Urothelium cell line (cell line): ENCODE measurements around the gene GNG4.

Experiments used
- DNase-seq: peaks from one replicate; pipeline ENCODE4 v3.0.0; 2011; ENCODE audit warnings: low spot score, mixed read lengths
- FAIRE-seq: peaks from 2 replicates; lab custom pipeline; 2011; peaks lifted over from hg19 to GRCh38; lab: Jason Lieb, UNC

GNG4 gene

GRCh38 chr1:235649368-235650163, at the start of gene GNG4:
Gene GNG4, minus strand, starts transcription at chr1:235649784. Its CDS starts 65,946 bp downstream, at chr1:235583838.
- FAIRE-seq (no peak), DNase-seq (no peak)

GRCh38 chr1:235697508-235697907, 47.9 kb upstream of the GNG4 start:
- DNase-seq (no peak), FAIRE-seq (no peak)

DNA sequence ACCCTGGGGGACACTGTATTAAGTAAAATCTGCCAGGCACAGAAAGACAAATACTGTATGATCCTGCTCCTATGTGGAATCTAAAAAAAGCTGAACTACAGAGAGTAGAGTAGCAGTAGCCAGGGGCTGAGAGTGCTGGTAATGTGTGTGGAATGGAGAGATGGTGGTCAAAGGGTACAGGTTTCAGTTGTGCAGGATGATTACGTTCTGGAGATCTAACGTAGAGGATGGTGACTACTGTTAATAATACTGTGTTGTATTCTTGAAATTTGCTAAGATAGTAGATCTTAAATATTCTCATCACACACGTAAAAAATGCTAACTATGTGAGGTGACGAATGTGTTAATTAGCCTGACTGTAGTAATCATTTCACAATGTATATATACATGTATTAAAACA, 39.8 kb upstream of the GNG4 start:
- no peak for FAIRE-seq
- DNase-seq, result no peak

DNA sequence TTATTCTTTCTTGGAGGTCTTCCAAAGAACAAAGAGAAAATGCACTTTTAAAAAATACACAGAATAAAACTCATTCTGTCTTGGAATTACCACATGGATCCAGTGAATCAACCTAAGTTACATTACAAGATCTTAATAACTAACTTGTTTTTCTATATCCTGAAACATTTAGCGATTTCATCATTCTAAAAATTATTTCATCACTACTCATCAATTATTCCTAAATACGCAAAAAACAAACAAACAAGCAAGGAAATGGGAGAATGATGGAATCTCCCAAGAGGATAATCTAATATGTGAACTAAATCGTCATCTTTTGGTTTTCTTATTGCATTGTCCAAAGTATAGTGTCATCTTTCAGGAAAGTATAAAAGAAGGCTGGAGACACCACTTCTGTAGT, 38.5 kb upstream of the GNG4 start:
- no peak for FAIRE-seq

DNA sequence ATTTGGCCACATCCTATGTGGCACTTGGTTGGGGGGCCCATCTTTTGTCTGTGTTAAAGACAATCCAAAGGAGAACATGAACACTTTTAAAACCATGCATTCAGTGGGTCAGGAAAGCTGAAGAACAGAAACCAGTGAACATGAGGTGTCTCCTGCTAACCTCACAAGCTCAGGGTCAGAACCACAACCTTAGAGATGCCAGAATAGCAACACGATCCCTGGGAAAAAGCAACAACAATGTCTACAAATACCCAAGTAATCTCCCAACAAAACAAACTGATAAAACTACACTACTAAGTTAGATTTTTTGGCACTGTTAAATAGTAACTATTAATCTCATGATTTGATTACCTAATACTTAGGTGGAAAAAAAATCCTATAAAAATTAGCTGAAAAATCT, 34.1 kb upstream of the GNG4 start:
- FAIRE-seq, result no peak
- no peak for DNase-seq

More for the DNA sequence above, 38.5 kb upstream of the GNG4 start:
- no peak for DNase-seq

DNA sequence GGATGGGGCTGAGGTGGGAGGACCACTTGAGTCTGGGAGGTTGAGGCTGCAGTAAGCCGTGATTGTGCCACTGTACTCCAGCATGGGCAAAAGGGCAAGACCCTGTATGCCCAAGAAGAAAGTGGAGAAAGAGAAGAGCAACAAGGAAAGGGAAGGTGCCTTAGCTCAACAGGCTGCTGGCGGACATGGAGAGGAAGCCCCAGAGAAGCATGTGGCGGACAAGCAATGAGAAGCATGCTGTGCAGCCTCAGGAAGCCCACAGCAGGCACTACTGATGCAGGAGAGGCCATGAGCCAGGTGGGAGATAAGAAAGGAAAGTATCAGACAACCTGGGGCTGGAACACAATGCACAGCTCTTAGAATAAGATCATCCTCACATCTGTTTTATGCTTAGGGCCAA, 32.6 kb upstream of the GNG4 start:
- no peak for DNase-seq
- FAIRE-seq, result no peak

- no peak for FAIRE-seq
- no peak for DNase-seq
These were observed 30.1 kb upstream of the GNG4 start for GRCh38 chr1:235679644-235680043.

DNA sequence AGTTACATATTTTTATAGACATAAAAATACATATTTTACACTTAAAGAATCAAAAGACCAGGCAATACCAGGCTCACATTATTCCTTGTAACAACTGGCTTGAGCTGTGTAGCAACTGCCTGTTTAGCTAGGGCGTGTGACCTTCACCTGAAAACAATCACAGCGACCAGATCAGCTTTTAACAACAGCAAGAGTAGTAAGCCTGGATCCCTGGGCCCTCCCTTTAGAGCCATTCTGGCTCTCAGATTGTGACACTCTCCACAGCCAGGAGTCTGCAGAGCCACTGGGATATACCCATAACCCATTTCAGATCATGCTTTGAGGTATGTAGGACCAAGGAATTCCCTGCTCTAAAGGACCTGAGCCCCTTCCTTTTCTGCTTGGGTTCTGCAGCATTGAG, 29.4 kb upstream of the GNG4 start:
- FAIRE-seq (no peak), DNase-seq (no peak)

DNA sequence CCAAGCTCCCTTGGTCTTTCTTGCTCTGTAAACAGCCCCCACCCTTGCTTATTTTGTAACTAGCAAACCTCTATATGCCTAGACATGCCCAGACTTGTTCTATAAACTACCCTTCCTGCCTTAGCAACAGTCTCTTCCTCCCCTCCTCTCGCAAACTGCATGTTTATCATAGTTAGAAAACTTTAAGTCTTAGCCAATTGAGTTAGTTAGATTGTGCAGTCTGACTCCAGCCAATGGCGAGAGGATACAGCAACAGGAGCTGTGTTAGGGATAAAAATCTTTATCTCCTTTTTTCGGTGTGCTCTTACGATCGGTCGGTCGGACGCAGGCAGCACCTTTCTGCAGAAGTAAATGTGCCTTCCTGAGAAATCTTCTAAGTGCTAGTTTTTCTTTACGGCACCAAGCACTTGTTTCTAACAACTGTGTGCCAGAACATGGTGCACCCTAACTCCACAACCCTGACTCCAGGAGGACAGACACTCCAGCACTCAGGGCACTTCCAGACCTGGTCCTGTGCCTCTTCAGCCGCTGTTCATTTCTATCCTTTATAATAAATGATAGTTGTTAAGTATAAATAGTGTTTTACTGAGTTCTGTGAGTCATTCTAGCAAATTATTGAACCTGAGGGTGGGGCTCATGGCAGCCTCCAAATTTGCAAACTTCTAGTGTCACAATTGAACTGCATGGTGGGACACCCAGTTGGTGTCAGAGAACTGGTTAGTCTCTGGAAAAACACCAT, 25.7 kb upstream of the GNG4 start:
- DNase-seq (no peak), FAIRE-seq (no peak)

- FAIRE-seq (no peak), DNase-seq (no peak)
These were observed 24.4 kb upstream of the GNG4 start for GRCh38 chr1:235673981-235674380.

DNA sequence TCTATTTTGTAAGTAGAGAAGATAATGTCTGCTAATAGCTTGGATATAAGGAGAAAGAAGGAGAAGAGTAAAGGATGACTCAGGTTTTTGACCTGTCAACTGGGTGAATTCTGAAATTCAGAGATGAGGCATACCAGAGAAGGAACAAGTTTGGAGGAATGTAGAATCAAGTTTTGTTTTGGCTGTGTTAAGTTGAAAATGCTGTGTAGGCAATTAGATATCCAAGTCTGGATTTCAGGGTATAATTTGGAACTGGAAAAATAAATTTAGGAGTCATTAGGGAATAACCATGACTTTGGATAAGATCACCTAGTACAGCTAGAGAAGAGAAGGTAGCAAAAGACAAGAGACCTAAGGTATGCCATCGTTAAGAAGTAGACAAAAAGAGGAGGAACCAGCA, 22.4 kb upstream of the GNG4 start:
- DNase-seq (no peak), FAIRE-seq (no peak)

DNA sequence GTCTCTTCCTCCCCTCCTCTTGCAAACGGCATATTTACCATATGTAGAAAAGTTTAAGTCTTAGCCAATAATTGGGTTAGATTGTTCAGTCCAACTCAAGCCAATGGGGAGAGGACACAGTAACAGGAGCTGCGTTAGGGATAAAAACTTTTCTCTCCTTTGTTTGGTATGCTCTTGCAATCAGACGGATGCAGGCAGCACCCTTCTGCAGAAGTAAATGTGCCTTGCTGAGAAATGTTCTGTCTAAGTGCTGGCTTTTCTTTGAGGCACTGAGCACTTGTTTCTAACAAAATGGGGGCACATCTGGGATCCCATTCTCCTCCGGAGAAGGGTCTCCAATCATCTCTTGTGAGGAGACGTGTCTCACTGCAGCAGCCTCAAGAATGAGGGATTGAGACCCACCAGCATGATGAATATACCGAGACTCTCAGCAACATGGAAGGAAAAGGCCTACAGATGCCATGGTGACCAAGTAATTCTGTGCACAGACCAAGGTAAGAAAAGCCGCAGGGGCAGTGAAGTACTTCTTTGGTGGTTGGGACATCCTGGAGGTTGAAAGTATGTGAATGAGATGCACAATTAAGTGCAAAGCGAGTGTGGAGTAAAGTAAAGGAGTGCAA, 20.7 kb upstream of the GNG4 start:
- no peak for FAIRE-seq

GRCh38 chr1:235669277-235669676, 19.7 kb upstream of the GNG4 start:
- DNase-seq (no peak), FAIRE-seq (no peak)

More for the DNA sequence above, 20.7 kb upstream of the GNG4 start:
- no peak for DNase-seq

DNA sequence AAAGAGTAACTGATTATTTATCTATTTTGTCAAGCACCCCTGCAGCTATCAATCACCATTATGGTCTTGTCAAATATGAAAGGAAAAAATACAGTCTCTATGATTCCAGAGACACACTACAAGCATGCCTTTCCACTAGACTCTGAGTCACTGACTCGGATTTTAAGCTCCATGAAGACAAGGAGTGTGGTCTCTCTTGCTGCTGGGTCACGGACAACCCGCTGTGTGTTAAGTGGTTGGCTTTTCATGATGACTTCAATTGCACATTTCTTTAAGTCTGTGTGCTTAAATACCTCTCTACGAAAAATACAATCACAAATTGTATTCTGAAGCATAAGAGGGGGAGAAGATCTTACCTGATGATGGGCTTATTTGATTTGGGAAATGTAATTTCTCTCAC, 14.0 kb upstream of the GNG4 start:
- FAIRE-seq (no peak), DNase-seq (no peak)

GRCh38 chr1:235661568-235661967, 12.0 kb upstream of the GNG4 start:
- FAIRE-seq, result no peak
- no peak for DNase-seq

GRCh38 chr1:235659186-235659771, 9.7 kb upstream of the GNG4 start:
- FAIRE-seq, result no peak
- no peak for DNase-seq

- no peak for FAIRE-seq
These were observed 8.4 kb upstream of the GNG4 start for GRCh38 chr1:235657747-235658526.

GRCh38 chr1:235657269-235657668, 7.7 kb upstream of the GNG4 start:
- FAIRE-seq, result no peak

More at GRCh38 chr1:235657747-235658526, 8.4 kb upstream of the GNG4 start:
- DNase-seq, result no peak

DNA sequence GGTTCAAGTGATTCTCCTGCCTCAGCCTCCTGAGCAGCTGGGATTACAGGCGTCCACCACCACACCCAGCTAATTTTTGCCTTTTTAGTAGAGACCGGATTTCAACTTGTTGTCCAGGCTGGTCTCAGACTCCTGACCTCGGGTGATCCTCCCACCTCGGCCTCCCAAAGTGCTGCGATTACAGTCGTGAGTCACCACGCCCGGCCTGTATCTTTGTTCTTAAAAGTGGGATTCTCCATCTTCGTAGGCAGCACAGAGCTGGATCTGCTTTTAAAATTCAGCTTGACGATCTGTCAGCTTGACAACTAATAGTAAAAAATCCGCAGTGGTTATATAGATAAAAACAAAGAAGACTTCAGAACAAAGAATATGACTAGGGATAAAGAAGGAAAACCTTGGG, 2.8 kb upstream of the GNG4 start:
- DNase-seq, result no peak
- FAIRE-seq, result no peak

More at GRCh38 chr1:235657269-235657668, 7.7 kb upstream of the GNG4 start:
- no peak for DNase-seq

GRCh38 chr1:235651170-235651806, 1.7 kb upstream of the GNG4 start:
- no peak for FAIRE-seq
- DNase-seq, result no peak
